Pancreas (tissue), 10 donors: ENCODE results near the gene ARHGAP4. TPM values are rescaled to one million over a fixed set of nuclear protein-coding genes. Genes with fewer than 3 reads are reported as not detected.

Source experiments
- ATAC-seq, 4 donors: fragments of 200-7000 bp; cut with Tn5 transposase; one replicate each; pipeline versions ENCODE4 v1.8.0 to v1.9.1; 2020; ENCODE audit warnings: mild to moderate bottlenecking in 4 of 4, moderate library complexity in 4 of 4
- DNase-seq, 6 donors: peaks; one replicate each; pipeline ENCODE4 v3.0.0-alpha.2; 2020
- FAIRE-seq: peaks from 2 replicates; lab custom pipeline; 2012; peaks lifted over from hg19 to GRCh38; lab: Jason Lieb, UNC
- H3K27ac ChIP-seq, 4 donors: fragments of 200-600 bp; sonication (generic); 1 replicate in 3 of 4; 2 replicates in 1 of 4; pipeline versions ENCODE4 v1.5.0 to v1.8.0; 2020
- H3K27me3 ChIP-seq, 4 donors: fragments of 200-600 bp; one replicate each; pipeline ENCODE4 v1.8.0; 2021
- H3K36me3 ChIP-seq, 3 donors: fragments of 200-600 bp; sonication (generic) in 1 of 3; one replicate each; pipeline versions ENCODE4 v1.5.0 to v1.8.0; 2020 to 2021
- H3K4me1 ChIP-seq, 3 donors: fragments of 200-600 bp; one replicate each; pipeline ENCODE4 v1.8.0; 2021
- H3K4me3 ChIP-seq, 4 donors: fragments of 200-600 bp; sonication (generic) in 2 of 4; one replicate each; pipeline versions ENCODE4 v1.5.0 to v1.8.0; 2020 to 2021
- H3K9me3 ChIP-seq, 4 donors: fragments of 200-600 bp; one replicate each; pipeline ENCODE4 v1.8.0; 2021
- CTCF ChIP-seq, 4 donors: fragments of 200-600 bp; sonication (generic) in 3 of 4; IDR thresholded peaks; one replicate each; pipeline versions ENCODE4 v1.5.0 to v1.8.0; 2021; ENCODE audit warnings: antibody characterized with exemption in 4 of 4
- WGBS, 2 donors: extraction: QIAGEN DNeasy Blood & Tissue Kit; methylation state at CpG; one replicate each; pipeline ENCODE4 v1.1.7; 2013; 5-methylcytosine and 5-hydroxymethylcytosine counted together
- intact Hi-C, 3 donors: fragments of 100-400 bp; cut with DNase I; formaldehyde crosslinking; loops; one replicate each; pipeline versions ENCODE4 v1.11.1 to v1.14.2; 2022
- polyA plus RNA-seq, 2 donors: library from polyadenylated mRNA; stranded (reverse); fragments of 200-250 nt; gene quantifications; one replicate each; pipeline ENCODE4 v1.2.3, GENCODE V29; 2013
- total RNA-seq, 6 donors: library from RNA; stranded (reverse); fragmentation: NEBNext Ultra II Directional in 4 of 6; extraction: Animal tissue kit (Norgen Biotek cat#: 25700) in 4 of 6; gene quantifications; one replicate each; pipeline versions ENCODE4 v1.2.1 to v1.2.4, GENCODE V29; 2021 to 2023
- donor health status: healthy with polysubstance abuse.
- donor health status: DM: no; HTN: no; CAD: no; lungs with moderate emphysema.
- donor health status: DM: no; HTN: no; CAD: no.
- donor health status: control.
- donor health status: control.
- donor health status: Bipolar disorder and iron deficiency.
- donor health status: DM: yes; HTN: yes; CAD: no.
- donor health status: DM: no; HTN: no; CAD: no.
- donor health status: DM: no; HTN: no; CAD: no.
- donor health status: DM: yes; HTN: yes; CAD: no.

The ARHGAP4 gene
- total and polyA plus RNA-seq, 8 donors = 1.9 to 71.7 (median 10.1) TPM

GRCh38 chrX:153960077-153960476, 34.0 kb upstream of the ARHGAP4 start:
- no peak overlapping the region for H3K4me3 ChIP-seq
- no peaks in the 10 kb centered on the region for H3K9me3 ChIP-seq
- TF ChIP-seq CTCF (IDR thresholded peaks at IDR 0.05) = no peak
- no peaks in the 10 kb centered on the region for H3K27me3 ChIP-seq
- DNase-seq = peak in 1 of 6 donors; percentile 68
- intact Hi-C loops = no loop called here
- no peak for FAIRE-seq
- ATAC-seq = no peak
- 95 to 98% methylated on average over 16 of the region's 16 CpGs for whole genome bisulfite sequencing, 2 donors
- H3K36me3 ChIP-seq = peaks cover 0 to 48% (median 14%) of the 10 kb centered on the region in 3 donors
- no peak overlapping the region for H3K27ac ChIP-seq
- no peaks in the 10 kb centered on the region for H3K4me1 ChIP-seq

- intact Hi-C loops = loop anchor here in 2 of 3 donors (10.0 kb wide), 2 partner anchors 185 to 195 kb away; partner anchors contain the start of gene PLXNB3 (in 1 of the 2)
- Histone ChIP-seq H3K27ac (no peak overlapping the region), H3K36me3 (peaks cover 0 to 48% (median 14%) of the 10 kb centered on the region in 3 donors), H3K4me1 (no peaks in the 10 kb centered on the region), H3K27me3 (no peaks in the 10 kb centered on the region), H3K9me3 (no peaks in the 10 kb centered on the region), H3K4me3 (no peak overlapping the region)
- FAIRE-seq (no peak), DNase-seq (peak in 2 of 6 donors; percentile 19 to 69), ATAC-seq (no peak)
- no peak for TF ChIP-seq CTCF (IDR thresholded peaks at IDR 0.05)
- 89 to 96% methylated on average over 15 of the region's 15 CpGs for WGBS, 2 donors
These were observed 33.6 kb upstream of the ARHGAP4 start for GRCh38 chrX:153959649-153960048.

GRCh38 chrX:153958605-153959004, 32.5 kb upstream of the ARHGAP4 start:
- H3K27ac ChIP-seq = no peak overlapping the region
- H3K9me3 ChIP-seq = no peaks in the 10 kb centered on the region
- DNase-seq (peak in 2 of 6 donors; percentile 17 to 65), FAIRE-seq (no peak), ATAC-seq (no peak)
- no peaks in the 10 kb centered on the region for H3K27me3 ChIP-seq
- H3K36me3 ChIP-seq = peaks cover 0 to 48% (median 14%) of the 10 kb centered on the region in 3 donors
- TF ChIP-seq CTCF (IDR thresholded peaks at IDR 0.05) = no peak
- H3K4me1 ChIP-seq = no peaks in the 10 kb centered on the region
- no peak overlapping the region for H3K4me3 ChIP-seq
- 93 to 96% methylated on average over 14 of the region's 14 CpGs for WGBS, 2 donors
- intact Hi-C loops = loop anchor here in 2 of 3 donors (10.0 kb wide), 2 partner anchors 184 to 194 kb away; partner anchors contain the start of gene PLXNB3 (in 1 of the 2)

GRCh38 chrX:153957224-153957623, 31.2 kb upstream of the ARHGAP4 start:
- ATAC-seq = no peak
- no peak for FAIRE-seq
- Histone ChIP-seq H3K27me3 (peaks cover 0 to 4% (median 0%) of the 10 kb centered on the region in 4 donors), H3K9me3 (no peaks in the 10 kb centered on the region), H3K4me1 (no peaks in the 10 kb centered on the region), H3K4me3 (no peak overlapping the region), H3K36me3 (peaks cover 0 to 53% (median 18%) of the 10 kb centered on the region in 3 donors), H3K27ac (no peak overlapping the region)
- peak in 3 of 6 donors; percentile 22 to 60 (median 51) for DNase-seq
- WGBS, 2 donors = 91 to 93% methylated on average over 17 of the region's 17 CpGs
- no peak for TF ChIP-seq CTCF (IDR thresholded peaks at IDR 0.05)
- intact Hi-C loops = loop anchor here in 2 of 3 donors (10.0 kb wide), 2 partner anchors 182 to 192 kb away; partner anchors contain the start of gene PLXNB3 (in 1 of the 2)
